ENCODE results near the gene BLOC1S5. TPM values are rescaled to one million over a fixed set of nuclear protein-coding genes. Genes with fewer than 3 reads are reported as not detected.
"Not testable (repeated sequence)": the region's sequence is repeated elsewhere in the genome, so short reads cannot be mapped to it uniquely, and the experiment has no call there.

The BLOC1S5 gene
- total RNA-seq, 4 donors from 2014 or later: 10.7 to 15.3 (median 11.6) TPM

DNA sequence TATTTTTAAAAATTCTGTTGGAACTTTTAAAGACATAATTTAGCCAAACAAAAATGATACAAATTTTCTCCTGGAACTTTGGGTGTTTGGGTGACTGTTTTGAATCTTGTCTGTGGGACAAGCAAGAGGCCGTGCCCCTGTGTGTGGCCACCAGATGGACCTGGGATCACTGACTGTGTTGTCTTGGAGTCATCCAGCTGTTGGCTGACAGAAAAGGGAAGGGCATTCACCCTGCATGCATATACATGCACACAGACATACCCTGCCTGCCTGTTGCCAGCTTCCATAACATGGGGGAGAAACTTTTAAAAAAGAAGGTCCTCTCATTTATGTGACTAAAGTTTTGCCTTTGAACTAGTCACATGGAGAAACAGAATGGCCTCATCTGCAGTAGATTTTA is 72.7 kb downstream of the BLOC1S5 start:
- Histone ChIP-seq H3K9me3 (peaks cover 0 to 6% (median 0%) of the 10 kb centered on the region in 4 donors), H3K27ac (no peak overlapping the region), H3K27me3 (no peaks in the 10 kb centered on the region), H3K36me3 (no peaks in the 10 kb centered on the region), H3K4me3 (no peak overlapping the region), H3K4me1 (no peaks in the 10 kb centered on the region)
- no peak for TF ChIP-seq EP300 (IDR thresholded peaks at IDR 0.05)
- TF ChIP-seq POLR2A (IDR thresholded peaks at IDR 0.05): no peak
- TF ChIP-seq, protein P1, sequence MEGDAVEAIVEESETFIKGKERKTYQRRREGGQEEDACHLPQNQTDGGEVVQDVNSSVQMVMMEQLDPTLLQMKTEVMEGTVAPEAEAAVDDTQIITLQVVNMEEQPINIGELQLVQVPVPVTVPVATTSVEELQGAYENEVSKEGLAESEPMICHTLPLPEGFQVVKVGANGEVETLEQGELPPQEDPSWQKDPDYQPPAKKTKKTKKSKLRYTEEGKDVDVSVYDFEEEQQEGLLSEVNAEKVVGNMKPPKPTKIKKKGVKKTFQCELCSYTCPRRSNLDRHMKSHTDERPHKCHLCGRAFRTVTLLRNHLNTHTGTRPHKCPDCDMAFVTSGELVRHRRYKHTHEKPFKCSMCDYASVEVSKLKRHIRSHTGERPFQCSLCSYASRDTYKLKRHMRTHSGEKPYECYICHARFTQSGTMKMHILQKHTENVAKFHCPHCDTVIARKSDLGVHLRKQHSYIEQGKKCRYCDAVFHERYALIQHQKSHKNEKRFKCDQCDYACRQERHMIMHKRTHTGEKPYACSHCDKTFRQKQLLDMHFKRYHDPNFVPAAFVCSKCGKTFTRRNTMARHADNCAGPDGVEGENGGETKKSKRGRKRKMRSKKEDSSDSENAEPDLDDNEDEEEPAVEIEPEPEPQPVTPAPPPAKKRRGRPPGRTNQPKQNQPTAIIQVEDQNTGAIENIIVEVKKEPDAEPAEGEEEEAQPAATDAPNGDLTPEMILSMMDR (IDR thresholded peaks at IDR 0.05): no peak
- no peak for DNase-seq (ENCODE audit: low spot score in 2 of 2)
- 92% methylated on average over 1 of the region's 1 CpG for WGBS, 2 donors

DNA sequence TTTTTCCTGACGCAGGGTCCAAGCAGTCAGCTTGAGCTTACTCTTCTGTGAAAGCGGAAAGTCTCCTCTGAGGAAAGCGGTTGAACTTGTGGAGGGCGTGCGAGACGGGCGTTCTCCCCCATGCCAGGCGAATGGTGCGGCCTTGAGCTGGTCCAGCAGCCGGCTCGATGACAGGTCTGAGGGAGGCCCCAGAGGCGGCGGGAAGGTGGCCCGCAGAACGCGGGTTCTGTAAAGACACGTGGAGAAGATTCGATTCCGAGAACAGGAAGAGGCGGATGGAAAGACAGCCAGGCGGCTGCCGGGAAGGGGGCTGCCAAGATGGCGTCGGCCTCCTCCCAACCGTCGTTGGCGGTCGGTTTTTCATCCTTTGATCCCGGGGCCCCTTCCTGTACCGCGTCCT is 78.0 kb downstream of the BLOC1S5 start:
- Histone ChIP-seq H3K9me3 (peaks cover 0 to 3% (median 0%) of the 10 kb centered on the region in 4 donors), H3K36me3 (no peaks in the 10 kb centered on the region), H3K4me1 (no peaks in the 10 kb centered on the region), H3K27me3 (no peaks in the 10 kb centered on the region), H3K27ac (no peak overlapping the region), H3K4me3 (no peak overlapping the region)
- 90 to 96% methylated on average over 31 of the region's 31 CpGs for WGBS, 2 donors
- no peak for DNase-seq (ENCODE audit: low spot score in 2 of 2)
- TF ChIP-seq, protein P1 (IDR thresholded peaks at IDR 0.05): no peak
- no peak for TF ChIP-seq EP300 (IDR thresholded peaks at IDR 0.05)
- no peak for TF ChIP-seq POLR2A (IDR thresholded peaks at IDR 0.05)

DNA sequence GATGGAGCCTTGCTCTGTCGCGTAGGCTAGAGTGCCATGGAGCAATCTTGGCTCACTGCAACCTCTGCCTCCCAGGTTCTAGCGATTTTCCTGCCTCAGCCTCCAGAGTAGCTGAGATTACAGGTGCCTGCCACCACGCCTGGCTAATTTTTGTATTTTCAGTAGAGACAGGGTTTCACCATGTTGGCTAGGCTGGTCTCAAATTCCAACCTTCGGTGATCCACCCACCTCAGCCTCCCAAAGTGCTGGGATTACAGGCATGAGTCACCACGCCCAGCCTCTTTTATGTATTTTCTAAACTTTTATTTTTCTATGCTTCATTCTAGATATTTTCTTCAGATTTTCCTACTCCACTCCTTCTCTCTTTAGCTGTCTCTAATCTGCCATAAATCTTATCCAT is 80.2 kb downstream of the BLOC1S5 start:
- H3K9me3 ChIP-seq; H3K36me3 ChIP-seq; H3K27me3 ChIP-seq; H3K4me1 ChIP-seq; H3K27ac ChIP-seq; DNase-seq (ENCODE audit: low spot score in 2 of 2); H3K4me3 ChIP-seq: not testable (repeated sequence)
- 79 to 83% methylated on average over 6 of the region's 6 CpGs for WGBS, 2 donors

DNA sequence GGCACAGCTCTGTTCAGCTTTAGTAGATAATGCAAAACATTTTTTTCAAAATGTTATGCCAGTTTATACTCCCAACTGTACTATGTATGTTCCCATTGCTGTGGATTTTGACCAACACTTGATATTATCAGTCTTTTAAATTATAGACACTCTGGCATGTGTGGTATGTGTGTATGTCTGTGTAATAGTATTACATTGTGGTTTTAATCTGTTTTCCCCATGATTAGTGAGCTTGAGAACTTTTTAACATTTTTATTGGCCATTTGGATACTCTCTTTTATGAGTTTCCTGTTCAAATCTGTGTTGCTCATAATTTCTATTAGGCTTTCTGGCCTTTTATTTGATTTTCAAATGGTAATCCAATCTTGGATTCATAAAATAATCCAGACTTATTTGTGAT is 84.4 kb downstream of the BLOC1S5 start:
- Histone ChIP-seq H3K27me3 (no peaks in the 10 kb centered on the region), H3K9me3 (no peaks in the 10 kb centered on the region), H3K36me3 (no peaks in the 10 kb centered on the region), H3K4me1 (peaks cover 0 to 12% (median 8%) of the 10 kb centered on the region in 4 donors), H3K4me3 (no peak overlapping the region), H3K27ac (no peak overlapping the region)
- TF ChIP-seq, protein P1 (IDR thresholded peaks at IDR 0.05): no peak
- TF ChIP-seq POLR2A (IDR thresholded peaks at IDR 0.05) (no peak), EP300 (IDR thresholded peaks at IDR 0.05) (no peak)
- no peak for DNase-seq (ENCODE audit: low spot score in 2 of 2)

DNA sequence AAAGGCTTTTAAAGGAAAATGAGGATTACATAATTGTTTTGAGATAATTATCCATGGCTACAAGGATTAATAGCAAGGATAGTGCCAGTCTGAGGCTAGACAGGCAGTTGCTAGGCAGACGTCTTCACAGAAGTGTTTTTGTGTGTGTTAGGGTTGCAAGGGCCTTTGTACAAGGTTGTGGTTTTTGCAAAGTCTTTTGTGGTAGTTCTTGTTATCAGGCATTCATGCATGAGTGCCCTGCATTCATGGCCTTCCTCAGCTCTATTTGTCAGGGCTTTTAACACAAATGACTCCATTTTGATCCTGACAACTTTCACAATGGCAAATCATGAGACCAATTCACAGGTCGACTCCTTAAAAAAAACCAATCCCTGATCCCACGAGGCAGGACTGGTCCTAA is 85.5 kb downstream of the BLOC1S5 start:
- TF ChIP-seq POLR2A (IDR thresholded peaks at IDR 0.05) (no peak), EP300 (IDR thresholded peaks at IDR 0.05) (no peak)
- TF ChIP-seq, protein P1 (IDR thresholded peaks at IDR 0.05): no peak
- DNase-seq (ENCODE audit: low spot score in 2 of 2): no peak

DNA sequence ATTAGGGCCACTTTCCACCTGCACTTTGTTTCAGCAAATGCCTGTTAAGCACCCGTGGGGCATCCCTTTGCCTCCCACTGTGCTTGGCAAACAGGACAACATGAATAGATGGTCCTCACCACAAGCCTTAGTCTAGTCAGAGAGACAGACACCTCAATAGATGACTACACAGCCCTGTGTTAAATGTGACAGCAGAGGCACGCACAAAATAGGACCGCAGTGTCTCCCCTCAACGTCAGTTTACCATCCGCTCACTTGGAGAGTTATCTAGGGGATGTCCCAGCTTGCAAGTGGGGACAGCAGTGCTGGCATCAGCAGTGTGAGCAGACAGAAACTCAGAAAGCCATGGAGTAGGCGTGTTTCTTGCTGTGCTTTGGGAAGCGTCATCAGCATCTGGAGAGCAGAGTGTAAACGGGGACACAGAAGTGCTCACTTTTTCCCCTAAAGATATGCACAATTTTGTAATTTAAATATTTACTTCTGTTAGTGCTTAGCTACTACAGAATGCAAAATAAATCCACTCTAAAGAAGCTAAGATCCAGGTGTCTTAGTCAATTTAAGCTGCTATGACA is 87.6 kb downstream of the BLOC1S5 start:
- no peaks in the 10 kb centered on the region for H3K27me3 ChIP-seq
- no peak overlapping the region for H3K4me3 ChIP-seq
- DNase-seq (ENCODE audit: low spot score in 2 of 2): no peak
- TF ChIP-seq POLR2A (IDR thresholded peaks at IDR 0.05): no peak
- TF ChIP-seq, protein P1 (IDR thresholded peaks at IDR 0.05): no peak
- no peak for TF ChIP-seq EP300 (IDR thresholded peaks at IDR 0.05)
- H3K4me1 ChIP-seq: peaks cover 0 to 13% (median 10%) of the 10 kb centered on the region in 4 donors
- 95 to 98% methylated on average over 8 of the region's 8 CpGs for WGBS, 2 donors
- H3K9me3 ChIP-seq: no peaks in the 10 kb centered on the region
- H3K27ac ChIP-seq: no peak overlapping the region
- H3K36me3 ChIP-seq: no peaks in the 10 kb centered on the region

More for the DNA sequence above, 85.5 kb downstream of the BLOC1S5 start:
- Histone ChIP-seq H3K36me3 (no peaks in the 10 kb centered on the region), H3K9me3 (no peaks in the 10 kb centered on the region), H3K27ac (no peak overlapping the region), H3K4me1 (peaks cover 0 to 13% (median 10%) of the 10 kb centered on the region in 4 donors), H3K4me3 (no peak overlapping the region), H3K27me3 (no peaks in the 10 kb centered on the region)
- WGBS, 2 donors: 51 to 52% methylated on average over 3 of the region's 3 CpGs

Data from tibial nerve (tissue), 4 donors.